Spleen (tissue), 7 donors: Measurements from ENCODE around the gene FSIP1.

Source experiments
- POLR2A ChIP-seq, 3 donors: fragments of 450-650 bp; IDR thresholded peaks; one replicate each; pipeline ENCODE4 v1.5.1; 2017; ENCODE audit warnings: antibody characterized with exemption in 3 of 3, mild to moderate bottlenecking in 1 of 3
- TF ChIP-seq, protein P1 (sequence below), 11 experiments: fragments of 200-600 bp in 7 of 11; fragments of 450-650 bp in 4 of 11; sonication (generic) in 4 of 11; IDR thresholded peaks in 8 of 11; conservative IDR thresholded peaks in 3 of 11; 1 replicate in 7 of 11; 2 replicates in 4 of 11; pipeline versions ENCODE4 v1.4.0 to v1.8.0; 2016 to 2021; ENCODE audit warnings: antibody characterized with exemption in 11 of 11, inconsistent platforms in 4 of 11, mild to moderate bottlenecking in 1 of 11
- donor health status: DM: no; HTN: no; CAD: no; lungs with moderate emphysema.
- donor health status: DM: no; HTN: no; CAD: no.
- donor health status: DM: no; HTN: no; CAD: no.

DNA sequence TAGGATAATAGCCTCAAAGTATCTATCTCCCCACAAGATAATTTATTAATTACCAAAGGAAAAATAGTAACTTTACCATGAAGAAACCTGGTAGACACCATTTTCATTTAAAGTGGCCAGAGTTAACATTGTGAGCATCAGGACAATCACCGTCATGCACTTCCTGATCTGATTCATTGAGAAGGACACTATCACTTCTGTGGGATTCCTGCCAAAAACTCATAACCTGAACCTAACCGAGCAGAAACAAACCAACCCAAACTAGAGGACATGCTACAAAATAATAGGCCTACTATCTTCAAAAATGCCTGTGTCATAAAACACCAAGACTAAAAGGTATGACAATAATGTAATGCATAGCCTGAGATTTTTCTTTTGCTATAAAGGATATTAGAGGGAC lies 39.0 kb downstream of the FSIP1 start:
- TF ChIP-seq, protein P1, sequence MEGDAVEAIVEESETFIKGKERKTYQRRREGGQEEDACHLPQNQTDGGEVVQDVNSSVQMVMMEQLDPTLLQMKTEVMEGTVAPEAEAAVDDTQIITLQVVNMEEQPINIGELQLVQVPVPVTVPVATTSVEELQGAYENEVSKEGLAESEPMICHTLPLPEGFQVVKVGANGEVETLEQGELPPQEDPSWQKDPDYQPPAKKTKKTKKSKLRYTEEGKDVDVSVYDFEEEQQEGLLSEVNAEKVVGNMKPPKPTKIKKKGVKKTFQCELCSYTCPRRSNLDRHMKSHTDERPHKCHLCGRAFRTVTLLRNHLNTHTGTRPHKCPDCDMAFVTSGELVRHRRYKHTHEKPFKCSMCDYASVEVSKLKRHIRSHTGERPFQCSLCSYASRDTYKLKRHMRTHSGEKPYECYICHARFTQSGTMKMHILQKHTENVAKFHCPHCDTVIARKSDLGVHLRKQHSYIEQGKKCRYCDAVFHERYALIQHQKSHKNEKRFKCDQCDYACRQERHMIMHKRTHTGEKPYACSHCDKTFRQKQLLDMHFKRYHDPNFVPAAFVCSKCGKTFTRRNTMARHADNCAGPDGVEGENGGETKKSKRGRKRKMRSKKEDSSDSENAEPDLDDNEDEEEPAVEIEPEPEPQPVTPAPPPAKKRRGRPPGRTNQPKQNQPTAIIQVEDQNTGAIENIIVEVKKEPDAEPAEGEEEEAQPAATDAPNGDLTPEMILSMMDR (IDR thresholded peaks at IDR 0.05 in 8 of 11, conservative IDR thresholded peaks at IDR 0.05 in 3 of 11), result no peak
- no peak for TF ChIP-seq POLR2A (IDR thresholded peaks at IDR 0.05)
